Measurements from ENCODE around the gene BEGAIN. TPM values are rescaled to one million over a fixed set of nuclear protein-coding genes. Genes with fewer than 3 reads are reported as not detected.

The BEGAIN gene
- total and polyA plus RNA-seq, 2 of the 8 experiments (the other 6 are each of a cell fraction or from before 2014, with no cell fraction given), result 2.9 to 3.0 TPM

GRCh38 chr14:100609331-100609870, 22.2 kb upstream of the BEGAIN start:
- H3K23ac ChIP-seq (ENCODE audit: insufficient read length), result no peak overlapping the region
- H3K27me3 ChIP-seq (replicated peaks in 1 of 4; ENCODE audit: control insufficient read depth in 3 of 4, extremely low read depth in 1 of 4, insufficient read depth in 3 of 4, low read length in 3 of 4), result no peaks in the 10 kb centered on the region; a peak in 2 of 7 replicates
- no peak overlapping the region for H4K8ac ChIP-seq (ENCODE audit: extremely low read depth, insufficient read depth, low read length)
- no peaks in the 10 kb centered on the region for H4K20me1 ChIP-seq (replicated peaks in 1 of 2; ENCODE audit: control insufficient read depth in 1 of 2, insufficient read depth in 2 of 2, low read length in 2 of 2)
- CTCF ChIA-PET (ENCODE audit: partially characterized antibody), result interaction anchor here (0.7 to 1.2 kb wide), 2 partner anchors 188 to 226 kb away, joined by 3 read pairs; no protein-coding TSS in a partner anchor
- H4K5ac ChIP-seq (ENCODE audit: insufficient read length, low read depth, low read length), result no peak overlapping the region
- no peaks in the 10 kb centered on the region for H3K79me1 ChIP-seq (ENCODE audit: low read depth, low read length)
- DNase-seq (ENCODE audit: low read depth in 1 of 2, low spot score in 2 of 2) (no peak), FAIRE-seq (no peak)
- no peaks in the 10 kb centered on the region for H3K36me3 ChIP-seq (ENCODE audit: control insufficient read depth in 2 of 4, insufficient read depth in 4 of 4, low read length in 3 of 4)
- no peak overlapping the region for H2BK5ac ChIP-seq (ENCODE audit: low read depth, low read length)
- H4K91ac ChIP-seq (replicated peaks; ENCODE audit: insufficient read length, low read length), result no peak overlapping the region
- H2BK20ac ChIP-seq (ENCODE audit: low read length), result no peak overlapping the region
- H3K79me2 ChIP-seq (ENCODE audit: control insufficient read depth in 1 of 2, insufficient read depth in 2 of 2, low read length in 2 of 2), result no peaks in the 10 kb centered on the region
- H3K23me2 ChIP-seq (ENCODE audit: low read depth, low read length), result no peaks in the 10 kb centered on the region
- no peak overlapping the region for H3K27ac ChIP-seq (ENCODE audit: low read depth, low read length)
- H2AK5ac ChIP-seq (ENCODE audit: low read depth, low read length), result no peak overlapping the region
- H2BK120ac ChIP-seq (replicated peaks; ENCODE audit: low read depth, low read length), result no peak overlapping the region
- no peak overlapping the region for H3K14ac ChIP-seq (ENCODE audit: insufficient read length)
- no peak overlapping the region for H3K18ac ChIP-seq (ENCODE audit: extremely low read depth, low read length)
- H3K4me1 ChIP-seq (replicated peaks in 1 of 4; ENCODE audit: control insufficient read depth in 3 of 4, insufficient read depth in 4 of 4, low read length in 3 of 4), result no peaks in the 10 kb centered on the region; a peak in 1 of 7 replicates
- 84% methylated on average over 9 of the region's 14 CpGs; no CpG with 5 or more reads in 1 of the 2 experiments for WGBS, 2 experiments (ENCODE audit: extremely low coverage in 1 of 2, insufficient coverage in 1 of 2, insufficient read length in 1 of 2, insufficient replicate concordance in 2 of 2, low coverage in 1 of 2, low lambda C conversion rate in 2 of 2, missing lambda C conversion rate in 1 of 2)
- H3K9ac ChIP-seq (replicated peaks in 1 of 4; ENCODE audit: extremely low read depth in 1 of 4, low read depth in 3 of 4, low read length in 3 of 4), result no peak overlapping the region
- H3K9me3 ChIP-seq (ENCODE audit: insufficient read depth in 2 of 2, low read depth in 1 of 2, low read length in 1 of 2), result no peaks in the 10 kb centered on the region
- no peak overlapping the region for H2AFZ ChIP-seq (ENCODE audit: low read length)
- no peak overlapping the region for H3K56ac ChIP-seq (replicated peaks; ENCODE audit: insufficient read length, low read depth, low read length)
- no peak overlapping the region for H3K4ac ChIP-seq (replicated peaks; ENCODE audit: insufficient read length, low read depth, low read length)
- POLR2A ChIA-PET (ENCODE audit: partially characterized antibody), result no interaction called here
- no peak overlapping the region for H3K4me2 ChIP-seq (ENCODE audit: insufficient read depth in 1 of 2, low read depth in 2 of 2, low read length in 2 of 2)
- no peak overlapping the region for H2BK15ac ChIP-seq (ENCODE audit: low read length)
- H2BK12ac ChIP-seq (ENCODE audit: low read depth, low read length), result no peak overlapping the region
- no peak overlapping the region for H3K4me3 ChIP-seq (ENCODE audit: extremely low read depth in 1 of 4, insufficient read depth in 2 of 4, low read depth in 3 of 4, low read length in 4 of 4)
- TF ChIP-seq TAF1 (IDR thresholded peaks at IDR 0.05; ENCODE audit: low read depth, low read length), result no peak

All from H1 (cell line).